ENCODE results near the gene PITPNM2. TPM values are rescaled to one million over a fixed set of nuclear protein-coding genes. Genes with fewer than 3 reads are reported as not detected.

The PITPNM2 gene
- polyA plus RNA-seq, 1 of the 3 experiments (the other 2 are of a cell fraction) = 3.7 TPM

- TF ChIP-seq, protein P1, sequence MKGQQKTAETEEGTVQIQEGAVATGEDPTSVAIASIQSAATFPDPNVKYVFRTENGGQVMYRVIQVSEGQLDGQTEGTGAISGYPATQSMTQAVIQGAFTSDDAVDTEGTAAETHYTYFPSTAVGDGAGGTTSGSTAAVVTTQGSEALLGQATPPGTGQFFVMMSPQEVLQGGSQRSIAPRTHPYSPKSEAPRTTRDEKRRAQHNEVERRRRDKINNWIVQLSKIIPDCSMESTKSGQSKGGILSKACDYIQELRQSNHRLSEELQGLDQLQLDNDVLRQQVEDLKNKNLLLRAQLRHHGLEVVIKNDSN (IDR thresholded peaks at IDR 0.05; ENCODE audit: borderline replicate concordance, low read depth) = no peak
- TF ChIP-seq JUND (IDR thresholded peaks at IDR 0.05) = no peak
Observed at GRCh38 chr12:123135688-123136087, 15.2 kb downstream of the PITPNM2 start (continued).

DNA sequence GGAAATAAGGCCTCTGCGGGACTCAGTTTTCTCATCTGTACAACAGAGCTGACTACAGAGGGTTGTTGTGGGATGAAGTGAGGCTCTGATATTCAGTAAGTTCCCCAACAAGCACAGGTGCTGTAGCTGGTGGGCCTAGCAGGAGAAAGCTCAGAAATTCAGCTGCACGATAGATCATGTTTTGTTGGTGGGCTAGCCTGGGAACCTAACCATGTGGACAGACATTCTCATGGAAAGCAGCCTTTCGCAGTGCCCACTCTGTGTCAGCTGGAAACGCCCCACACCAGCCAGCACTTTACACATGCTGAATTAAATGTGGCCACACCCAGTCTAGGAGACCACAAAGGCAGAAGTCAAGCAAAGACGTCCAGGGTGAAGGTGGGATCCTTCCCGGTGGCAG lies 16.1 kb downstream of the PITPNM2 start:
- ChIA-PET CTCF (interaction anchor here (1.1 to 1.3 kb wide), 3 partner anchors 8 to 447 kb away, joined by 3 to 4 read pairs (median 3); no protein-coding TSS in a partner anchor), POLR2A (no interaction called here)
- H3K9me2 ChIP-seq = no peaks in the 10 kb centered on the region
- H3K9me3 ChIP-seq = no peaks in the 10 kb centered on the region
- H3F3A ChIP-seq (replicated peaks; ENCODE audit: insufficient read depth) = no peaks in the 10 kb centered on the region
- no peaks in the 10 kb centered on the region for H4K20me1 ChIP-seq (ENCODE audit: insufficient read depth)
- no peak for DNase-seq
- no peak overlapping the region for H3K9ac ChIP-seq
- H3K4me3 ChIP-seq (ENCODE audit: low read depth in 2 of 2, low read length in 1 of 2) = no peak overlapping the region
- H3K4me2 ChIP-seq = no peak overlapping the region
- no peak overlapping the region for H2AFZ ChIP-seq (ENCODE audit: low read depth)
- no peaks in the 10 kb centered on the region for H3K36me3 ChIP-seq (replicated peaks in 1 of 2; ENCODE audit: control insufficient read depth in 1 of 2, insufficient read depth in 2 of 2, low read length in 1 of 2)
- H3K4me1 ChIP-seq (ENCODE audit: control insufficient read depth in 1 of 2, insufficient read depth in 2 of 2, low read depth in 1 of 2, low read length in 1 of 2) = peaks cover 2 to 8% of the 10 kb centered on the region in 2 experiments; a peak in 2 of 4 replicates
- 96% methylated on average over 6 of the region's 6 CpGs for WGBS (ENCODE audit: low lambda C conversion rate)
- TF ChIP-seq POLR2AphosphoS5 (IDR thresholded peaks at IDR 0.05; ENCODE audit: low read depth, low read length) (no peak), MXI1 (IDR thresholded peaks at IDR 0.05; ENCODE audit: low read depth, low read length) (no peak), RXRA (IDR thresholded peaks at IDR 0.05; ENCODE audit: borderline replicate concordance, low read depth) (no peak), ELF1 (IDR thresholded peaks at IDR 0.05) (no peak), GATA2 (CRISPR knock-in tag; IDR thresholded peaks at IDR 0.05) (no peak), NRF1 (IDR thresholded peaks at IDR 0.05; ENCODE audit: low read depth, low read length) (no peak), RFX5 (IDR thresholded peaks at IDR 0.05; ENCODE audit: low read length) (no peak)
- TF ChIP-seq, protein P2, sequence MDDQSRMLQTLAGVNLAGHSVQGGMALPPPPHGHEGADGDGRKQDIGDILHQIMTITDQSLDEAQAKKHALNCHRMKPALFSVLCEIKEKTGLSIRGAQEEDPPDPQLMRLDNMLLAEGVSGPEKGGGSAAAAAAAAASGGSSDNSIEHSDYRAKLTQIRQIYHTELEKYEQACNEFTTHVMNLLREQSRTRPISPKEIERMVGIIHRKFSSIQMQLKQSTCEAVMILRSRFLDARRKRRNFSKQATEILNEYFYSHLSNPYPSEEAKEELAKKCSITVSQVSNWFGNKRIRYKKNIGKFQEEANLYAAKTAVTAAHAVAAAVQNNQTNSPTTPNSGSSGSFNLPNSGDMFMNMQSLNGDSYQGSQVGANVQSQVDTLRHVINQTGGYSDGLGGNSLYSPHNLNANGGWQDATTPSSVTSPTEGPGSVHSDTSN (IDR thresholded peaks at IDR 0.05) = no peak
- H3K27me3 ChIP-seq (ENCODE audit: insufficient read depth) = no peaks in the 10 kb centered on the region
- H3K27ac ChIP-seq (ENCODE audit: low read depth in 2 of 2, low read length in 1 of 2) = no peak overlapping the region
- peaks cover 19% of the 10 kb centered on the region; the same call in 1 of the 2 replicates for H3K79me2 ChIP-seq (ENCODE audit: insufficient read depth)

GRCh38 chr12:123134271-123134671 lies 16.6 kb downstream of the PITPNM2 start:
- TF ChIP-seq, protein P2 (IDR thresholded peaks at IDR 0.05) = no peak
- TF ChIP-seq, protein P3, sequence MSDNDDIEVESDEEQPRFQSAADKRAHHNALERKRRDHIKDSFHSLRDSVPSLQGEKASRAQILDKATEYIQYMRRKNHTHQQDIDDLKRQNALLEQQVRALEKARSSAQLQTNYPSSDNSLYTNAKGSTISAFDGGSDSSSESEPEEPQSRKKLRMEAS (IDR thresholded peaks at IDR 0.05; ENCODE audit: low read depth) = no peak
- TF ChIP-seq FOSL2 (IDR thresholded peaks at IDR 0.05; ENCODE audit: borderline replicate concordance, low read depth) (no peak), CHD2 (IDR thresholded peaks at IDR 0.05; ENCODE audit: low read length, partially characterized antibody) (no peak), RXRA (IDR thresholded peaks at IDR 0.05; ENCODE audit: borderline replicate concordance, low read depth) (no peak), USF2 (IDR thresholded peaks at IDR 0.05; ENCODE audit: borderline replicate concordance, low read depth, low read length) (no peak), JUND (IDR thresholded peaks at IDR 0.05) (no peak), MXI1 (IDR thresholded peaks at IDR 0.05; ENCODE audit: low read depth, low read length) (no peak)
- TF ChIP-seq, protein P4, sequence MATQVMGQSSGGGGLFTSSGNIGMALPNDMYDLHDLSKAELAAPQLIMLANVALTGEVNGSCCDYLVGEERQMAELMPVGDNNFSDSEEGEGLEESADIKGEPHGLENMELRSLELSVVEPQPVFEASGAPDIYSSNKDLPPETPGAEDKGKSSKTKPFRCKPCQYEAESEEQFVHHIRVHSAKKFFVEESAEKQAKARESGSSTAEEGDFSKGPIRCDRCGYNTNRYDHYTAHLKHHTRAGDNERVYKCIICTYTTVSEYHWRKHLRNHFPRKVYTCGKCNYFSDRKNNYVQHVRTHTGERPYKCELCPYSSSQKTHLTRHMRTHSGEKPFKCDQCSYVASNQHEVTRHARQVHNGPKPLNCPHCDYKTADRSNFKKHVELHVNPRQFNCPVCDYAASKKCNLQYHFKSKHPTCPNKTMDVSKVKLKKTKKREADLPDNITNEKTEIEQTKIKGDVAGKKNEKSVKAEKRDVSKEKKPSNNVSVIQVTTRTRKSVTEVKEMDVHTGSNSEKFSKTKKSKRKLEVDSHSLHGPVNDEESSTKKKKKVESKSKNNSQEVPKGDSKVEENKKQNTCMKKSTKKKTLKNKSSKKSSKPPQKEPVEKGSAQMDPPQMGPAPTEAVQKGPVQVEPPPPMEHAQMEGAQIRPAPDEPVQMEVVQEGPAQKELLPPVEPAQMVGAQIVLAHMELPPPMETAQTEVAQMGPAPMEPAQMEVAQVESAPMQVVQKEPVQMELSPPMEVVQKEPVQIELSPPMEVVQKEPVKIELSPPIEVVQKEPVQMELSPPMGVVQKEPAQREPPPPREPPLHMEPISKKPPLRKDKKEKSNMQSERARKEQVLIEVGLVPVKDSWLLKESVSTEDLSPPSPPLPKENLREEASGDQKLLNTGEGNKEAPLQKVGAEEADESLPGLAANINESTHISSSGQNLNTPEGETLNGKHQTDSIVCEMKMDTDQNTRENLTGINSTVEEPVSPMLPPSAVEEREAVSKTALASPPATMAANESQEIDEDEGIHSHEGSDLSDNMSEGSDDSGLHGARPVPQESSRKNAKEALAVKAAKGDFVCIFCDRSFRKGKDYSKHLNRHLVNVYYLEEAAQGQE (IDR thresholded peaks at IDR 0.05; ENCODE audit: low read depth, low read length) = no peak
- Histone ChIP-seq H3K36me3 (replicated peaks in 1 of 2; ENCODE audit: control insufficient read depth in 1 of 2, insufficient read depth in 2 of 2, low read length in 1 of 2) (no peaks in the 10 kb centered on the region), H3F3A (replicated peaks; ENCODE audit: insufficient read depth) (no peaks in the 10 kb centered on the region), H3K9ac (no peak overlapping the region), H4K20me1 (ENCODE audit: insufficient read depth) (no peaks in the 10 kb centered on the region), H3K27me3 (ENCODE audit: insufficient read depth) (no peaks in the 10 kb centered on the region), H3K27ac (ENCODE audit: low read depth in 2 of 2, low read length in 1 of 2) (no peak overlapping the region), H2AFZ (ENCODE audit: low read depth) (no peak overlapping the region), H3K4me3 (ENCODE audit: low read depth in 2 of 2, low read length in 1 of 2) (no peak overlapping the region), H3K9me2 (no peaks in the 10 kb centered on the region), H3K4me2 (no peak overlapping the region), H3K79me2 (ENCODE audit: insufficient read depth) (peaks cover 16% of the 10 kb centered on the region; the same call in 1 of the 2 replicates), H3K9me3 (no peaks in the 10 kb centered on the region), H3K4me1 (ENCODE audit: control insufficient read depth in 1 of 2, insufficient read depth in 2 of 2, low read depth in 1 of 2, low read length in 1 of 2) (peaks cover 0 to 8% of the 10 kb centered on the region in 2 experiments; a peak in 1 of 4 replicates)
- DNase-seq = no peak
- WGBS (ENCODE audit: low lambda C conversion rate) = 93% methylated on average over 6 of the region's 9 CpGs
- CTCF ChIA-PET = interaction anchor here (1.3 kb wide), 1 partner anchor 8 kb away, joined by 3 read pairs; no protein-coding TSS in a partner anchor
- POLR2A ChIA-PET = no interaction called here

Measured in SK-N-SH (cell line).